NCI-H1436 treated with DMSO at 0.1 percent for 48 hours (cell line): ENCODE results near the gene FOXB2.
A peak's percentile ranks its signal among the peaks of the same experiment; 100 is the strongest.
"Not testable (repeated sequence)": the region's sequence is repeated elsewhere in the genome, so short reads cannot be mapped to it uniquely, and the experiment has no call there.

ENCODE experiments used
- DNase-seq: peaks from one replicate; lab custom pipeline; 2025; lab: John Stamatoyannopoulos, UW

The FOXB2 gene

DNA sequence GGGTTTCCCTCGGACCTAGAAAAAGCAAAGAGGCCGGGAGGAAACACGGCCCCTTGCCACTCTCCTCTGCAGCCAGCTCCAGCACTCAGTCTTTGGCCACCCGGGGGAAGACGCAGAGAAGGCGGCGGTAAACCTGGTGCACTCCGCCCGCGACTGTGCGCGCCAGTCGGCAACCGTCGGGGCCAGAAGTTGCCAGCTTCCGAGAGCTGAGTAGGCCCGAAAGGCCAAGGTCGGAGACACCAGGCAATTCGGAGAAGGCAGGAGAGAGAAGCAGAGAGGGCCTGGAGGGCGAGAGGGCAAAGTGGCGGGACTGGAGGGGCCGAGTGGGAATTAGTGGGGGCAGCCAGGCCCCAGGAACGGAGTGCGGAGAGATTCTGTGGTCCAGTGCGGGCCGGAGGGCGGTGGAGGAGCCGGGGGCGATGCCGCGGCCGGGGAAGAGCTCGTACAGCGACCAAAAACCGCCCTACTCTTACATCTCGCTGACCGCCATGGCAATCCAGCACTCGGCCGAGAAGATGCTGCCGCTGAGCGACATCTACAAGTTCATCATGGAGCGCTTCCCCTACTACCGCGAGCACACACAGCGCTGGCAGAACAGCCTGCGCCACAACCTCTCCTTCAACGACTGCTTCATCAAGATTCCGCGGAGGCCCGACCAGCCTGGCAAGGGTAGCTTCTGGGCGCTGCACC, at the start of gene FOXB2:
TSS of gene FOXB2 (plus strand) at position 420 of the 690 bp plus-strand sequence. CDS start at position 420, 0 bp downstream.
- no peak for DNase-seq

- no peak for DNase-seq
These were observed 49.7 kb upstream of the FOXB2 start for GRCh38 chr9:76969716-76970115.

- not testable (repeated sequence) for DNase-seq
These were observed 40.6 kb upstream of the FOXB2 start for GRCh38 chr9:76978831-76979230.

DNA sequence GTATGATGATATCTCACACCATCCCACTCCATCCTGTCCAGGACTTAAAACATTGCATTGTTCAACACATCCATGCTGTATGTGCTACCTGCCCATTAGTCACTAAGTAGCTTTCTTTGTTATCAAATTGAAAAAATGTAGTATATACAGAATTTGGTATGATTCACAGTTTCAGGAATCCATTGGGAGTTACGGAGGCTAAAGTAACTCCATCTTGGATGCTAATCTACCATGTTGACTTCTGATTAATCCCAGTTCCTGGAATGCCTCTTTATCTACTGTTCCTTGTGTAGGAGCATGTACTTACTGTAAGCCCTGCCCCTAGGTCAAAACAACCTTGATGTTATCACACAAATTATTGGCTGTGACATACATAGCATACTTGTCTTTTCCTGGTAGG, 38.9 kb upstream of the FOXB2 start:
- DNase-seq: no peak

DNA sequence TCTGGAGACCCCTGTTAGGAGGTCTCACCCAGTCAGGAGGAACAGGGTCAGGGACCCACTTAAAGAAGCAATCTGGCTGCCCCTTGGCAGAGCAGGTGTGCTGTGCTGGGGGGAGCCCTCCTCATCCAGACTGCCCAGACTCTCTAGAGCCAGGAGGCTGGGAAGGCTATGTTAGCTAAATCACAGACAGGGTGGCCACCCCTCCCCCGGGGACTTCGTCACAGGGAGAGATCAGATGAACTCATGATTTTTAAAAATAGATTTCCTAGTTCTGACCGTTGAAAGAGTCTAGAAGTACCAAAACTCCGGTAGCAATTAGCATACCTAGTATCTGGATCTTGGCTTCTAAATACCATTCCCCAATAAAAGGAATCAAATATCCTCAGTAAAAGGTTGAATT, 35.0 kb upstream of the FOXB2 start:
- no peak for DNase-seq

DNA sequence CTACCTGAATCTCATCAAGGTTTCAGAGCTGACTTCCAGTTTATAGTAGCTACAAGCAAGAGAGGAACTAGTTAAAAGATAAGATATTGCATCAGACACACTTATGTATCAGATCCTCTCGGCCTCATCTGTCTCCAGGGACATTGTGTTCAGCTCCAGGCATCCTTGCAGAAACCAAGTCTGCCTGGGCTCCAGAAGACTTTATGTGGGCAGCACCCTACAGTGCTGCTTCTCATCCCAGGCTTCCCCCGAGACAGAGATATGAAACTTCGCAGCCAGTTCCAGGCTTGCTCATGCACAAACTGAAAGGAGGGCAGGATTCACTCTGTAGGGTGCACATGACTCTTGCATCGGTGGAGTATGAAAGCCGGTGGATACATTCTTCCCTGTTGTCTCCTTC, 33.9 kb upstream of the FOXB2 start:
- no peak for DNase-seq

DNA sequence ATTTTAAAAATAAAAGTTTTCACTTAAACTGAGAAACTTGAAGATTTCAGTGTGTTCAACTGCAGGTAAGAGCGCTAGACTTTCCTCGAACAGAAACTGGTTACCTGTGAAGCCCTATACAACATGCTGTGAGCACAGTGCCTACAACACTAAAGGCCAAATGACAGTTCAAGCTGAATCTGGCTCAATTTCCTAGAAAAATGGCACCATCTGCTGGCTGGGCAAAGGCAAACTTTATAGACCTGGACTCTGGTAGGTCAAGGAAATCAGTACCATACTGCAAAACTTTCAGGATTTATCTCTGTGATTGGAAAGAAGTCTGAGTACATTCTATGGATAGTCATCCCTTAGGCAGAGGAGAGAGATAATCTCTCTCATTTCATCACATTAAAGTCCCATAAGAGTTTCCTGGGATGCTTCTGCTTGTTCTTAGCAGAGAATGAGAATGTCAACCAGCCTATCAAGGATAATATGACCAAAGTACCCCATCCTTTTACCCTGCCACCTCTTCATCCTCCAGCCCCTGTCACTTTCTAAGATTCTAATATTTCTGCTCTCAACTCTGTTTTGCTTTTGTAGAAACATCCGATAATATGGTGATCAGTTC, 31.8 kb upstream of the FOXB2 start:
- DNase-seq: no peak

- no peak for DNase-seq
These were observed 30.5 kb upstream of the FOXB2 start for GRCh38 chr9:76988941-76989340.

DNA sequence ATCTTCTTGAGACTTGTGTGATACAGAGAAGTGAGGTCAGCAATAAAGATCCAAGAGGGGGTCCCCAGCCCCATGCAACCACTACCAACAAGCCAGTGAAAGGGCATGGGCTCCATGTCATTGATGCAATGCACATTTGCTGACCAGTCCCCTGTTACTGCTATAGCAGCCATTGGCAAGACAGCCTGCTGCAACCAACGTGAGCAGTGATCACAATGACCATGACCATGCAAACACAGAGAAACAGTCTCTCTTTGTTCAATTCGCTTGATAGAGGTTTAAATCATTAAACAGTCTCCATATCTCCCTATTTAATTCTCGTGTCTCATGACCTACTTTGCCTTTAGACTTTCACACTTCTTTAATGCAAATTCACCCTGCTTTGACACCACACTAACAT, 30.0 kb upstream of the FOXB2 start:
- DNase-seq: no peak

DNA sequence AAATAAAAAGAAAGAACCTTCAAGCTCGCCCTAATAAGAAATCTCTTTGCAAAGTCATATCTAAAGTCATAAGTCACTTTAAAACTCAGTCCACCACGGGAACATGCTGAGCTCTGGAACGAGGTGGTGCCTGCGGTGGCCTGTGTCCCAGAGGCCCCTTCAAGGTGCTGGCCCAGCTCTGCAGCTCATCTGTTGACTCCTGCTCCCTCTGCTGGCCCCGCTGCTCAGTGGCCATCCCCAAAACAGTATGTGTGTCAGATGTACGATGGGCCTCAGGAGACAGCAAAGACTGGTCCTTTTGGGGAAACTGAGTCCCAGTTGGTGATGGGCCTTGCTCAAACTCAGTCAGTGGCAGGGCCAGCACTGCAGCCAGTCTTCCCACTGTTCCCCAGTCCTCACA, 22.8 kb upstream of the FOXB2 start:
- DNase-seq: no peak

DNA sequence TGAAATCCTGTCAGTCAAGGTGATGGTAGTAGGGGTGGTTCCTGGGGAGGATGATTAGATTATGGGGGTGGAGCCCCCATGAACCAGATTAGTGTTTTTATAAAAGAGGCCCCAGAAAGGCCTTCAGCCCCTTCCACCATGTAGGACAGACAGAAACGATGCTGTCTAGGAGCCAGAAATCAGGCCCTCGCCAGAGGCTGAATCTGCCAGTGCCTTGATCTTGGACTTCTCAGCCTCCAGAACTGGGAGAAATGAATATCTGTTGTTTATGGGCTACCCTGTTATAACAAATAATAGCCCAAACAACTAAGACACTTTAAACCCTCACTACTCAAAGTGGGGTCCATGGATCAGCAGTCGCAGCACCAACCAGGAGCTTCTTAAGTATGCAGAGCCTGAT, 20.2 kb upstream of the FOXB2 start:
- no peak for DNase-seq

DNA sequence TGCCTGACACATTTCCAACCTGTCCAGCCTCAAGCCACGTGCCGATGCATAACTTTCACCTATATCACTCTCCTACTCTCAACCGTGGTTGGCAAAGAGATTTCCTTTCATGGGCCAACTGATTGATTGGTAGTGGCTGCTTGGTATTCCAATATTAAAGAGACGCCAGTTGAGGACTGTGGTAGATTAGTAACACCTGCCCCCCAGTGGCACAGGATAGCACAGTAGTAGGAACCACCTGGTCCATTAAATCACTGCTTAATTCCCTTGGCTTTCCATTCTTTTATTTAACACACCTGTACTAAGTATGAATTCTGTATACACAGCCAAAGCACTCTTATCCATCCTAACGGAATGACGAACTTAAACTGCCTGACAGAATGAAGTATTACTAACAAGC, 19.1 kb upstream of the FOXB2 start:
- no peak for DNase-seq

DNA sequence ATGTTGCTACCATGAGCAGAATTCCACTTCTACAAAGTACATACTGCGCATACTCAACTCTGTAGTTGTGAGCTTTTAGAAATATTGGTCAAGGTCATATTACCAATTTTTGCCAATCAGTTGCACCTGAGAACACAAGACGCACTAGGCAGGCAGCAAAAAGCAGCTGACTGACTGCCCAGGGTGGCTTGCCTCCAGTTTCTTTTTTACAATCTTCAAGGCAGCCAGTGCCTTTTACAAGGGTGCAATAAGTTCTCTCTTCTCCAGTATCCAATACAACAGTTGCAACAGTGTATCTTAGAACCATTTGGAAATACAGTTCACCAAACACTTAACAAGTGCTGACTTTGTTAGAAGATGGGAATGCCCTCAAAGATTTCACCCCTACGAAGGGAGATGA, 16.1 kb upstream of the FOXB2 start:
- no peak for DNase-seq

- DNase-seq: no peak
These were observed 14.2 kb upstream of the FOXB2 start for GRCh38 chr9:77005216-77005615.

- DNase-seq: no peak
These were observed 8.9 kb upstream of the FOXB2 start for GRCh38 chr9:77010527-77010926.

GRCh38 chr9:77011973-77012821, 7.3 kb upstream of the FOXB2 start:
- no peak for DNase-seq

DNA sequence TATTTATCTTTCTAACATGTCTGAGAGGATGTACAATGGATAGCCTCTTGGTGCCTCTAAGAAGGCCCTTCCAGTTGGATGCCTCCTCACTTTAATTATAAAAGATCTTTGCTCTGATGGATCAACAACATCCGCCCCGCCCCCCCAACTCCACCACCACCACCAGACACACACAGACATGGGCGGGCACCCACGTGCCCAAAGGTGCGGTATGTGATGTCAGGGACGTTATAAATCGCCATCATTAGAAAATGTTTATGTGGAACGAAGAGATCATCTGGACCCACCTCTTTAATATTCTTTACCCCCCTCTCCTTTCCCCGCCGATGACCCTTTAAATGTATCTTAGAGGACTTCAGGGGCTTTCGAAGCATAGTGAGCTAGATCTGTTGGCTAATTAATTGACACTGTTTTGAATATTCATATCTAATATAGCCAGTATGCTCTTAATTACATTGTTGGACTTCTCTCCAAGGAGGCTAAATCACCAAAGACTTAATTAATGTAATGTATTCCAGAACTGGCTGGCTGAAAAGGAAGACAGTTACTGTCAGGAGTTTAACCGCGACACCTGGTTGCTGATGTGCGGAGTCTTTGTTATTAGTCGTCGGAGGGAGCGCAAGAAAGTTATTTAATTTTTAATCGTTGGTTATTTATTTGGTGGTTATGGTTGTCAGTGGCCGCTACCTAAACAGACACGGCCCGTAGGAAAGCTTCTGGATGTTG, 6.1 kb upstream of the FOXB2 start:
- DNase-seq: no peak

GRCh38 chr9:77013932-77014596, 5.4 kb upstream of the FOXB2 start:
- DNase-seq: no peak

DNA sequence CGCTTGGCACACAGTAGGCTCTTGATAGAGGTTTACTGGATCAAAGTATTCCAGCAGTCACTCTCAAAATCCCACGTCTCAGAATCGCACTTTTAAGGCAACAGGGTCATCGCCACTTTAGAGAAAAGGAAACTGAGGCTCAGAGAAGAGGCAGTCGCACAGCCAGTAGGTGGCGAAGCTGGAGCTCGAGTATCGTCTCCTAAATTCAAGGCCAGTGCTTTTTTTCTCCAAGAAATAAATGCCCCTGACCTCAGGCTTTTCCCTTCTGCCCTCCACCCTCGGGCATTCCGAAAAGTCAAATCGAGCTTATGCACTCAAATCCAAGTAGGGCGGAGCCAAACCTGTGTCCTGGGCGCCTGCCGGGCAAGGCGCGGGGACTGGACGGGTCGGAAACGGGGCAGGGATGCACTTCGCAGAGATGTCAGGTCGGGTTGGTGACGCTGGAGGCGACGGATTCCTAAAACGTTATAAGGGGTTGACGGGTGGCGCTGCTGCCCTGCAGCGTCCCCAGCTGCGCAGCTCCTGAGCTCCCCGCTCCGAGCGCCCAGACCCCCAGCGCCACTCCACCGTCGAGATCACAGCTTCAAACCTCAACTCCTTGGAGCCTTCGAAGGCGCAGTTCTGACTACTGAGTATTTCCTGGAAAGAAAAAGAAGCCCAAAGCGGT, 4.7 kb upstream of the FOXB2 start:
- no peak for DNase-seq

GRCh38 chr9:77015327-77016048, 4.0 kb upstream of the FOXB2 start:
- peak; percentile 55 for DNase-seq

DNA sequence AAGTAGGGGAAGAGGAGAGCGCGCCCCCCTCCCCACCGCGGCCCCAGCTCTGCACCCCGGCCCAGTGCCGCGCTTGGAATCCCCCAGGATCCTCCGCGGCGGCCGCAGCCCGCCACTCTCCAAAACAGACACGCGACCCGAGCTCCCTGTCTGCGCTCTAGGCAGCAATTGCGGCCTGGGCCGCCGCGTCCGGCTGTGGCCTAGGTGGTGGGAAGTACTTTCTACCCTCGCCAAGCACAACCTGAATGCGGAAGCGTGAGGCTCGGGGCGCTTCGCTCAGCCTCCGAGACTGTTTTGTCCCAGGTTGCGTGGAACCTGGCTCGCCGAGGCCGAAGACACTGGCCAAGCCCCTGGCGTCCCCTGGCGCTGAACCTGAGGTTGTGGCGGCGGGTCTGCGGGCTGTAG, 3.3 kb upstream of the FOXB2 start:
- no peak for DNase-seq
